SJSA1 (cell line): ENCODE data around the gene POLR1H. TPM values are rescaled to one million over a fixed set of nuclear protein-coding genes. Genes with fewer than 3 reads are reported as not detected.

ENCODE experiments used
- DNase-seq, 2 experiments: peaks; one replicate each; pipeline ENCODE4 v3.0.0-alpha.2; 2015 to 2020; ENCODE audit warnings: low spot score in 2 of 2, low read depth in 1 of 2
- H3K27ac ChIP-seq: fragments of 250-450 bp; sonication (Bioruptor Pico); 2 replicates; pipeline ENCODE4 v1.5.1; 2020; ENCODE audit warnings: mild to moderate bottlenecking, moderate library complexity
- H3K27me3 ChIP-seq: fragments of 250-450 bp; sonication (Bioruptor Pico); replicated peaks from 2 replicates; pipeline ENCODE4 v1.5.1; 2020; ENCODE audit warnings: mild to moderate bottlenecking, moderate library complexity
- H3K36me3 ChIP-seq: fragments of 250-450 bp; sonication (Bioruptor Pico); 2 replicates; pipeline ENCODE4 v1.5.1; 2020; ENCODE audit warnings: mild to moderate bottlenecking
- H3K4me1 ChIP-seq: fragments of 250-450 bp; sonication (Bioruptor Pico); replicated peaks from 2 replicates; pipeline ENCODE4 v1.6.1; 2021; ENCODE audit warnings: mild to moderate bottlenecking
- H3K4me3 ChIP-seq: fragments of 250-450 bp; sonication (Bioruptor Pico); 2 replicates; pipeline ENCODE4 v1.5.1; 2020; ENCODE audit warnings: mild to moderate bottlenecking
- H3K9me3 ChIP-seq: fragments of 250-450 bp; sonication (Bioruptor Pico); replicated peaks from 2 replicates; pipeline ENCODE4 v1.5.1; 2020; ENCODE audit warnings: mild to moderate bottlenecking
- total RNA-seq: library from RNA; depleted of rRNA; stranded (reverse); fragments of >200 nt; shearing (Covaris generic); gene quantifications from 2 replicates; pipeline ENCODE4 v1.2.3, GENCODE V29; 2014

The POLR1H gene
- total RNA-seq, 1 experiment from 2014 or later, result 22.5 TPM

- peaks cover 13% of the 10 kb centered on the region for H3K4me1 ChIP-seq
- peaks cover 3% of the 10 kb centered on the region; the same call in 1 of the 2 replicates for H3K27me3 ChIP-seq
- peak in 1 of 2 experiments; percentile 84 for DNase-seq
- H3K9me3 ChIP-seq, result no peaks in the 10 kb centered on the region
- H3K36me3 ChIP-seq, result peaks cover 7% of the 10 kb centered on the region
- H3K4me3 ChIP-seq, result peak overlapping the region; percentile 49
- H3K27ac ChIP-seq, result peak overlapping the region; percentile 71
These were observed 6.5 kb downstream of the POLR1H start for GRCh38 chr6:30067460-30068139.

DNA sequence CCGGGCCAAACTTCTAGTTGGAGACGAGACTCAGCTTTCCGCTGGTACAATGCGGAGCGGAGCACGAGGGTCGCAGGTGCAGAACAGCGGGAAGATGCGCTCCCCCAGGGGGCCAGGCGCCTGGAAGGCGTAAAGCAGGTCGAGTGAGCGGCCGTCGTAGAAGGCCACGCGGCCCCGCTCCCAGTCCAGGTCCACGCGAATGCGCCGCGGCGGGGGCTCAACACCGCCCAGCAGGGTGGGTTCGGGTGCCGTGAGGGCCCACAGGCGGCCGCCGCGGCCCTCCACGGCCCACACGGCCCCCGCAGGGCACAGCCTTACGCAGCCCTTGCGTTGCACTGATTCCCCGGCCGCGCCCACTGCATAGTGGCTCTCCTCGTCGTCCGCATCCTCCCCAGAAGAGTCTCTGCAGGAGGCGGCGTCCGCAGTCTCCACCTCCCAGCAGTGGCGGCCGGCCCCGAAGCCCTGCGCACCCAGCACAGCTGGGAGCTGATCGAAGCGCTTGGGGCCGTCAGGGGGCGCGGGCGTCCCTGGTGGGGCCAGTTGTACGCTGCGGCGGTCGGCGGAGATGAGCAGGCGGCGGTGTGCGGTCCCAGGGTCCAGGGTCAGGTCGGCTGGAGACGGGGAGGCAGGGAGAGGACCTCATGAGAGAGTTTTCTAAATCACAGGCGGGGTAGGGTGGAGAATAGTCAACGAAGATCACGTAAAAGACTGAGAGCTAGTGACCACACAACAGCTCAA lies 10.2 kb downstream of the POLR1H start:
- Histone ChIP-seq H3K9me3 (no peaks in the 10 kb centered on the region; the same call in 1 of the 2 replicates), H3K27ac (no peak overlapping the region), H3K4me3 (no peak overlapping the region), H3K4me1 (peaks cover 25% of the 10 kb centered on the region), H3K27me3 (peaks cover 34% of the 10 kb centered on the region), H3K36me3 (no peaks in the 10 kb centered on the region)
- DNase-seq, result no peak

- Histone ChIP-seq H3K4me1 (peaks cover 22% of the 10 kb centered on the region), H3K4me3 (no peak overlapping the region), H3K9me3 (no peaks in the 10 kb centered on the region; the same call in 1 of the 2 replicates), H3K27ac (no peak overlapping the region), H3K36me3 (no peaks in the 10 kb centered on the region), H3K27me3 (peaks cover 40% of the 10 kb centered on the region)
- no peak for DNase-seq
These were observed 10.8 kb downstream of the POLR1H start for GRCh38 chr6:30071858-30072257.

DNA sequence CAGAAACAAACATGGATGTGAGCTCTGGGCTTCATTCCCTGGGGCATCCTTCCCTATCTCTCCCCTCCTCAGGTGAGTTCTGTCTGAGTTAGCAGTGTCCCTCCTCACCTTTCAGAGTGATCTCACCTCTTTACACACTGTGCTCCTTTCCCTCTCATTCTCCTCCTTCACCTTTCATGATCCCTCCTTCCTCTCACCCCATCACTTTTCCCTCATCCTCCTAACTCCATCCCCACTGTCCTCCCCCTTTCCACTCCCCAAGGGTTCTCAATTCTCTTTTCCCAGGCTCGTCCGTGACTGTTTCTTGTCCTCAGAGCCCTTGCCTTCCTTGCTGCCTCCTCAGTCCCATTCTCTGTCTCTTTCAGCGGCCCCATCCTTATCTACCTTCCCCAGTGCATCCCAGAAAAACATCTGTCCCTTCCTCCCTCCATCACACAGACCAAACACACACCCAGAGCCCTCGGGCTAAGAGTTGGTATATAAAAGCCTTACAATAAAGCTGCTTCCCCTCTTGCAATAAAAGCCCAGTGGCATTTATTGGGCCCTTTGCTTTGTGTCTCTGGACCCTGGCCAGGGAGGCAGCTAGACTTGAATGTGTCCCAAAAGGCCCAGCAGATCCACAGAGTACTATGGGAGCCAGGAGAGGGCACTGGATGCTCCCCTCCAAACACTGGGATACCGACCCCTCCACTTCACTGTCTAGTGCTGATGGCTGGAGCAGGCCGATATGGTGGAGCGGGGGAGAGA lies 12.6 kb downstream of the POLR1H start:
- no peak for DNase-seq

GRCh38 chr6:30074331-30075093 lies 13.4 kb downstream of the POLR1H start:
- H3K36me3 ChIP-seq, result no peaks in the 10 kb centered on the region
- peaks cover 64% of the 10 kb centered on the region for H3K27me3 ChIP-seq
- H3K27ac ChIP-seq, result no peak overlapping the region
- no peaks in the 10 kb centered on the region; the same call in 1 of the 2 replicates for H3K9me3 ChIP-seq
- H3K4me3 ChIP-seq, result no peak overlapping the region
- H3K4me1 ChIP-seq, result peaks cover 16% of the 10 kb centered on the region
- DNase-seq, result no peak

More for the DNA sequence above, 12.6 kb downstream of the POLR1H start:
- Histone ChIP-seq H3K4me3 (no peak overlapping the region), H3K36me3 (no peaks in the 10 kb centered on the region), H3K27me3 (peaks cover 58% of the 10 kb centered on the region), H3K27ac (no peak overlapping the region), H3K9me3 (no peaks in the 10 kb centered on the region; the same call in 1 of the 2 replicates), H3K4me1 (peaks cover 16% of the 10 kb centered on the region)

DNA sequence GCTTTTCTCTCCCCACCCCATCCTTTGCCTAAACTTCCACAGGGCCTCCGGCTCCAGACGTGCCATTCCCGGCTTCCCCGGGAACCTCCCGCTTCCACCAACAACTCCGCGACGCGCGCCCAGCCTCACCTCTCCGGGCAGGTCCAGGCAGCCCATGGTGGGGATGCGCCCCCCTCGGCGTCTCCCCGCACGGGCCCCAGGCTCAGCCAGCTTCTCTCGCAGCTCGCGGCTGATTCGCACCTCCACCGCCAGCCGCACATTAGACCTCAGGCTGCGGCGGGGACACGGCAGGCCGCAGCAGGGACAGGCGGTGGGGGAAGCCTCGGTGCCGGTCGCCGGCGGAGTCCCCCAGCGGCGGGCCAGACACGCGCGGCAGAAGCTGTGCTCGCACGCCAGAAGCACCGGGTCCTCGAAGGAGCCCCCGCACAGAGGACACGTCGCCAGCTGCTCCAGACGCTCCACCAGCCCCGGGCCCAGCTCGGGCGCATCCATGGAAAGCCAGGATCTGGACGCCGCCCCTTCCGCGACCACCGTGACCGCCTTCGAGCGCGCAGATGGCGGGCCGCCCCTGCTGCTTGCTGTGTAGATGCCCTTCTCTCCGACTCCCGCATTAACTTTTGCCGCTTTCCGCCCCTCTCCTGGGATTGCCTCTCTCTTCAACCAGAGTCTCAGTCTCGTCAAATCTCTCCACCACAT lies 14.2 kb downstream of the POLR1H start, which contains the start of gene RNF39:
RNF39 (minus strand) TSS at position 676 of the 696 bp plus-strand sequence; CDS start at position 492, 184 bp downstream.
- H3K27me3 ChIP-seq, result peaks cover 66% of the 10 kb centered on the region
- H3K4me3 ChIP-seq, result no peak within 1 kb of the TSS
- H3K9me3 ChIP-seq, result no peaks in the 10 kb centered on the region; the same call in 1 of the 2 replicates
- DNase-seq, result no peak
- H3K36me3 ChIP-seq, result no peaks in the 10 kb centered on the region
- H3K4me1 ChIP-seq, result peaks cover 16% of the 10 kb centered on the region
- H3K27ac ChIP-seq, result no peak within 1 kb of the TSS

- H3K27me3 ChIP-seq, result peaks cover 66% of the 10 kb centered on the region
- no peaks in the 10 kb centered on the region for H3K36me3 ChIP-seq
- H3K9me3 ChIP-seq, result no peaks in the 10 kb centered on the region; the same call in 1 of the 2 replicates
- no peak overlapping the region for H3K4me3 ChIP-seq
- H3K4me1 ChIP-seq, result peaks cover 16% of the 10 kb centered on the region
- DNase-seq, result no peak
- no peak overlapping the region for H3K27ac ChIP-seq
These were observed 15.0 kb downstream of the POLR1H start for GRCh38 chr6:30075790-30076732.

- Histone ChIP-seq H3K4me3 (no peak overlapping the region), H3K4me1 (peaks cover 16% of the 10 kb centered on the region), H3K27ac (no peak overlapping the region), H3K36me3 (no peaks in the 10 kb centered on the region), H3K27me3 (peaks cover 66% of the 10 kb centered on the region), H3K9me3 (no peaks in the 10 kb centered on the region; the same call in 1 of the 2 replicates)
- DNase-seq, result no peak
These were observed 16.2 kb downstream of the POLR1H start for GRCh38 chr6:30077218-30077617.

GRCh38 chr6:30087876-30088275 lies 26.8 kb downstream of the POLR1H start:
- peaks cover 6% of the 10 kb centered on the region for H3K4me1 ChIP-seq
- H3K4me3 ChIP-seq, result no peak overlapping the region
- no peaks in the 10 kb centered on the region for H3K9me3 ChIP-seq
- no peak overlapping the region for H3K27ac ChIP-seq
- DNase-seq, result no peak
- no peaks in the 10 kb centered on the region for H3K36me3 ChIP-seq
- peaks cover 7% of the 10 kb centered on the region for H3K27me3 ChIP-seq

DNA sequence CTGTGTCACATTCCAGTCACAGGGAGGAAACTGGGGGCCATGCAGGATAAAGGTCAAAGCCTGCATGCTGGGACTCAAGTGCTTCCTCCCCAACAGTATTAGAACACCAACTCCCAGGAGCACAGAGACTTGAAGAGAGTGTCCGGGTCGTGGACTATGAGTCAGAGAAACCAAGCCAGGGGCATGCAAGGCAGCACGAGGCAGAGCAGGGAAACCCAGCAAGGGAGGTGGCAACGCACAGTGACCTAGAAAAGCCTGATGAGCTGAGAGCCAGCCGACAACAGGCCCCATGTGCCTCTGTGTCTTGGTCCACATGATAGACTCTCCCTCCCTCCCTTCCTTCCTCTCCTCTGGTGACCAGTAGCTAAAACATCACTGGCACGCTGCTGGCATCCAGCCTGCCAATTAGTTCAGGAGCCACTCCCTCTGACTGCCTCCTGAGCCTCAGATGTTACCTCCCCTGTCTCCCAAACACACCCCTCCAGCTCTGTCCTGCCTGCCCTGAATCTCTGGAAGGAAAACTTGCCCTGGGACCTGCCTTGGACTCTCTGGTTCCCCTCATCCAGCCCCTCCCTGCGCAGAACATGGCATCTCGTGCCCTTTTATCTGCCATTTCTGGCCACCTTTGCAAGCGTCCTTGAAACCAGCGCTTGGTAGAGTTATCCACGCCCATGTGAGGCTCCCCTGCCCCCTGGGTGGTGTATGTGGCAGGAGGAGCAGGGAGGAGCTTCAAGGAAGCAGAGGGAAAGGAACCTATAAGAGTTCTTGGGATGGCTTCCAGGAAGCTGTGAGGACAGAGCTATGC lies 30.7 kb downstream of the POLR1H start:
- Histone ChIP-seq H3K36me3 (no peaks in the 10 kb centered on the region), H3K27ac (no peak overlapping the region), H3K27me3 (peaks cover 7% of the 10 kb centered on the region), H3K4me1 (peaks cover 6% of the 10 kb centered on the region), H3K9me3 (no peaks in the 10 kb centered on the region), H3K4me3 (no peak overlapping the region)
- DNase-seq, result no peak

- no peak overlapping the region for H3K4me3 ChIP-seq
- no peak for DNase-seq
- H3K9me3 ChIP-seq, result no peaks in the 10 kb centered on the region
- peaks cover 7% of the 10 kb centered on the region for H3K27me3 ChIP-seq
- no peak overlapping the region for H3K27ac ChIP-seq
- H3K4me1 ChIP-seq, result peaks cover 11% of the 10 kb centered on the region
- H3K36me3 ChIP-seq, result no peaks in the 10 kb centered on the region
These were observed 31.9 kb downstream of the POLR1H start for GRCh38 chr6:30092852-30093543.
